Psoas muscle (tissue), 8 donors: Measurements from ENCODE around the gene RNF157. TPM values are rescaled to one million over a fixed set of nuclear protein-coding genes. Genes with fewer than 3 reads are reported as not detected.
"Not testable (repeated sequence)": the region's sequence is repeated elsewhere in the genome, so short reads cannot be mapped to it uniquely, and the experiment has no call there.

Experiments
- ATAC-seq, 4 donors: fragments of 200-7000 bp; cut with Tn5 transposase; one replicate each; pipeline ENCODE4 v1.9.1; 2020; ENCODE audit warnings: moderate library complexity in 3 of 4, mild to moderate bottlenecking in 2 of 4
- DNase-seq, 2 donors: peaks; one replicate each; pipeline ENCODE4 v3.0.0-alpha.2; 2020
- H3K27ac ChIP-seq: fragments of 200-600 bp; one replicate; pipeline ENCODE4 v1.8.0; 2022
- H3K27me3 ChIP-seq, 3 donors: fragments of 200-600 bp in 1 of 3; one replicate each; pipeline versions ENCODE4 v1.6.1 to v1.8.0; 2013 to 2022; ENCODE audit warnings: low read length in 2 of 3, mild to moderate bottlenecking in 2 of 3, moderate library complexity in 1 of 3; ENCODE audit not compliant: insufficient read depth in 3 of 3
- H3K36me3 ChIP-seq, 2 donors: fragments of 200-600 bp in 1 of 2; one replicate each; pipeline versions ENCODE4 v1.6.1 to v1.8.0; 2013 to 2022; ENCODE audit warnings: low read depth in 1 of 2, mild to moderate bottlenecking in 1 of 2, moderate library complexity in 1 of 2; ENCODE audit not compliant: insufficient read depth in 1 of 2
- H3K4me1 ChIP-seq: fragments of 200-600 bp; one replicate; pipeline ENCODE4 v1.8.0; 2022
- H3K4me3 ChIP-seq: fragments of 200-600 bp; one replicate; pipeline ENCODE4 v1.8.0; 2022; ENCODE audit warnings: mild to moderate bottlenecking
- H3K9me3 ChIP-seq: fragments of 200-600 bp; one replicate; pipeline ENCODE4 v1.8.0; 2022
- WGBS, 3 donors: extraction: QIAGEN DNeasy Blood & Tissue Kit; methylation state at CpG; one replicate each; pipeline versions ENCODE4 v1.1.6 to v1.1.7; 2013; 5-methylcytosine and 5-hydroxymethylcytosine counted together
- intact Hi-C, 2 donors: fragments of 100-400 bp; cut with DNase I; formaldehyde crosslinking; loops; one replicate each; pipeline versions ENCODE4 v1.11.0 to v1.14.2; 2022
- polyA plus RNA-seq, 3 donors: library from polyadenylated mRNA; stranded (reverse); fragments of 200-250 nt; gene quantifications; one replicate each; pipeline ENCODE4 v1.2.3, GENCODE V29; 2013
- total RNA-seq, 4 donors: library from RNA; stranded (reverse); fragmentation: NEBNext Ultra II Directional in 2 of 4; extraction: Animal tissue kit (Norgen Biotek cat#: 25700) in 2 of 4; gene quantifications; one replicate each; pipeline versions ENCODE4 v1.2.1 to v1.2.4, GENCODE V29; 2021 to 2023
- TF ChIP-seq, protein P1 (sequence below): fragments of 200-600 bp; IDR thresholded peaks from one replicate; pipeline ENCODE4 v1.8.0; 2022; ENCODE audit warnings: antibody characterized with exemption
- donor health status: healthy with polysubstance abuse.
- donor health status: DM: no; HTN: no; CAD: no; lungs with moderate emphysema.
- donor health status: Bipolar disorder and iron deficiency.
- donor health status: healthy.
- donor health status: DM: yes; HTN: yes; CAD: no.
- donor health status: DM: no; HTN: no; CAD: no.
- donor health status: DM: no; HTN: no; CAD: no.
- donor health status: DM: yes; HTN: yes; CAD: no.

The RNF157 gene
- total and polyA plus RNA-seq, 7 donors, result 14.9 to 90.1 (median 69.3) TPM

DNA sequence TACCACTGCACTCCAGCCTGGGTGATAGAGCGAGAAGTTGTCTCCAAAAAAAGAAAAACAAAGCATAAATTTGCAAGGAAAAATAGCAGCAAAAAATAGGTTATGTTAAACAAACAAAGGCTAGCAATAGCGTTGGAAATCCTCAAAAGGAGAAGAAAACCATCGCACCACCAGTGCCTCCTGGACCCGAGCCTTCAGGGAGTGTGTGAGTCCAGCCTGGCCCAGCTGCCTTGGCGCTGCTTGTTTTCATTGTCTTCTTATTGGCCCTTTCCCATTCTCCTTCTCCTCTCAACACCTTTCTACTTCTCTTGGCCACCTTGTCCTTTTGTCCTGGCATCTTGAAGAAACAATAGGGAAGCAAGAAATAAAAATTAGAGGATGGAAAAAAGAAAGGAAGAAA lies 20.4 kb upstream of the RNF157 start:
- Histone ChIP-seq H3K27ac (no peak overlapping the region), H3K36me3 (no peaks in the 10 kb centered on the region), H3K4me1 (peaks cover 27% of the 10 kb centered on the region), H3K9me3 (no peaks in the 10 kb centered on the region), H3K27me3 (no peaks in the 10 kb centered on the region), H3K4me3 (no peak overlapping the region)
- WGBS, 3 donors, result 65 to 70% (median 68%) methylated on average over 5 of the region's 5 CpGs
- intact Hi-C loops, result no loop called here
- ATAC-seq (no peak), DNase-seq (peak in 1 of 2 donors; percentile 24)
- TF ChIP-seq, protein P1, sequence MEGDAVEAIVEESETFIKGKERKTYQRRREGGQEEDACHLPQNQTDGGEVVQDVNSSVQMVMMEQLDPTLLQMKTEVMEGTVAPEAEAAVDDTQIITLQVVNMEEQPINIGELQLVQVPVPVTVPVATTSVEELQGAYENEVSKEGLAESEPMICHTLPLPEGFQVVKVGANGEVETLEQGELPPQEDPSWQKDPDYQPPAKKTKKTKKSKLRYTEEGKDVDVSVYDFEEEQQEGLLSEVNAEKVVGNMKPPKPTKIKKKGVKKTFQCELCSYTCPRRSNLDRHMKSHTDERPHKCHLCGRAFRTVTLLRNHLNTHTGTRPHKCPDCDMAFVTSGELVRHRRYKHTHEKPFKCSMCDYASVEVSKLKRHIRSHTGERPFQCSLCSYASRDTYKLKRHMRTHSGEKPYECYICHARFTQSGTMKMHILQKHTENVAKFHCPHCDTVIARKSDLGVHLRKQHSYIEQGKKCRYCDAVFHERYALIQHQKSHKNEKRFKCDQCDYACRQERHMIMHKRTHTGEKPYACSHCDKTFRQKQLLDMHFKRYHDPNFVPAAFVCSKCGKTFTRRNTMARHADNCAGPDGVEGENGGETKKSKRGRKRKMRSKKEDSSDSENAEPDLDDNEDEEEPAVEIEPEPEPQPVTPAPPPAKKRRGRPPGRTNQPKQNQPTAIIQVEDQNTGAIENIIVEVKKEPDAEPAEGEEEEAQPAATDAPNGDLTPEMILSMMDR, result no peak

DNA sequence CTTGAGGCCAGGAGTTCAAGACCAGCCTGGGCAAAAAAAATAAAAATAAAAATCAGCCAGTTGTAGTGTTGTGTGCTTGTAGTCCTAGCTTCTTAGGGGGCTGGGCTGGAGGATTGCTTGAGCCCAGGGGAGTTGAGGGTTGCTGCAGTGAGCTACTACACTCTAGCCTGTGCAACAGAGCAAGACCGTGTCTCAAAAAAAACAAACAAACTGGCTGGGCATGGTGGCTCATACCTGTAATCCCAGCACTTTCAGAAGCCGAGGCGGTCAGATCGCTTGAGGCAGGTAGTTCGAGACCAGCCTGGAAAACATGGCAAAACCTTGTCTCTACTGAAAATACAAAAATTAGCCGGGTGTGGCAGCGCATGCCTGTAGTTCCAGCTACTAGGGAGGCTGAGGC lies 19.9 kb upstream of the RNF157 start:
- H3K27me3 ChIP-seq, result no peaks in the 10 kb centered on the region
- H3K4me3 ChIP-seq, result no peak overlapping the region
- DNase-seq (peak in 1 of 2 donors; percentile 28), ATAC-seq (no peak)
- peak overlapping the region; percentile 7 for H3K27ac ChIP-seq
- H3K36me3 ChIP-seq, result no peaks in the 10 kb centered on the region
- 91 to 95% (median 91%) methylated on average over 7 of the region's 7 CpGs for WGBS, 3 donors
- TF ChIP-seq, protein P1, result no peak
- H3K9me3 ChIP-seq, result no peaks in the 10 kb centered on the region
- intact Hi-C loops, result no loop called here
- peaks cover 27% of the 10 kb centered on the region for H3K4me1 ChIP-seq

DNA sequence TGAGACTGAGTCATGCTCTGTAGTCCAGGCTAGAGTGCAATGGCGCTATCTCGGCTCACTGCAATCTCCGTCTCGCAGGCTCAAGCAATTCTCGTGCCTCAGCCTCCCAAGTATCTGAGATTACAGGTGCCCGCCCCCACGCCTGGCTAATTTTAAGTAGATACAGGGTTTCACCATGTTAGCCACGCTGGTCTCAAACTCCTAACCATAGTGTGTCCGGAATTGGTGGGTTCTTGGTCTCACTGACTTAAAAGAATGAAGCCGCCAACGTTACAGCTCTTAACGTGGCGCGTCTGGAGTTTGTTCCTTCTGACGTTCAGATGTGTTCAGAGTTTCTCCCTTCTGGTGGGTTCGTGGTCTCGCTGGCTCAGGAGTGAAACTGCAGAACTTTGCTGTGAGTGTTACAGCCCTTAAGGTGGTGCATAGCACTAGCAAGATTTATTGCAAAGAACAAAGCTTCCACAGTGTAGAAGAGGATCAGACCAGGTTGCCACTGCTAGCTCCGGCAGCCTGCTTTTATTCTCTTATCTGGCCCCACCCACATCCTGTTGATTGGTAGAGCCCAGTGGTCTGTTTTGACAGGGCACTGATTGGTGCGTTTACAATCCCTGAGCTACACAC lies 16.2 kb upstream of the RNF157 start:
- H3K9me3 ChIP-seq, H3K36me3 ChIP-seq, intact Hi-C loops, ATAC-seq, DNase-seq, H3K27me3 ChIP-seq, H3K27ac ChIP-seq, H3K4me3 ChIP-seq: not testable (repeated sequence)
- peaks cover 24% of the 10 kb centered on the region for H3K4me1 ChIP-seq
- 81 to 84% (median 82%) methylated on average over 19 of the region's 19 CpGs for WGBS, 3 donors

DNA sequence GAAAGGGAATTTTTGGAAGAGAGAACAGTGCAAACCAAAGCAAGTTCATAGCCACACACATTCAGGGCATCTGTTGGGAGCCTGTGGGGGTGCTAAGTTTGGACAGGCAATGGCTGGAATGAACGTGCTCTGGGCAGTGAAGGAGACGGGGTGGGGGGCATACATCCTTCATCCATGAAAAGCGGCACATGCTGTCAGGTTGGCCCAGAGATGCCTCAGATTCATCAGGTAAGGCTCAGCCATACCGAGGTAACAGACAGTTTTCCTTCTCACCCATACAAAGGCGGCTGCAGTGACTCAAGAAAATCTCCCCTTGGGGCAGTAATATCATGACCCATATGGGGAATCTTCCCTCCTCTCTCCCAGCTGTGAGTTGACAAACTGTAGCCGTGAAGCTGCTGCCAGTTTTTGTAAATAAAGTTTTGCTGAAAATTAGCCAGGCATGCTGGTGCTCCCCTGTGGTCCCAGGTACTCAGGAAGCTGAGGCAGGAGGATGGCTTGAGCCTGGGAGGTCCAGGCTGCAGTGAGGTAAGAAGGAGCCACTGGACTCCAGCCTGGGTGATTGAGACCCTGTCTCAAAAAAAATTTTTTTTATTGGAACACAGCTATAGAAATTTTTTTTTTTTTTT lies 15.6 kb upstream of the RNF157 start:
- TF ChIP-seq, protein P1, result no peak
- no peak overlapping the region for H3K27ac ChIP-seq
- H3K4me1 ChIP-seq, result peaks cover 30% of the 10 kb centered on the region
- ATAC-seq (no peak), DNase-seq (no peak)
- no peaks in the 10 kb centered on the region for H3K36me3 ChIP-seq
- intact Hi-C loops, result no loop called here
- H3K9me3 ChIP-seq, result no peaks in the 10 kb centered on the region
- H3K27me3 ChIP-seq, result no peaks in the 10 kb centered on the region
- WGBS, 3 donors, result 75 to 90% (median 76%) methylated on average over 6 of the region's 6 CpGs
- no peak overlapping the region for H3K4me3 ChIP-seq

GRCh38 chr17:76254275-76254674 lies 14.0 kb upstream of the RNF157 start:
- DNase-seq (no peak), ATAC-seq (no peak)
- WGBS, 3 donors, result 83 to 89% (median 89%) methylated on average over 5 of the region's 5 CpGs
- H3K27me3 ChIP-seq, result no peaks in the 10 kb centered on the region
- no peaks in the 10 kb centered on the region for H3K9me3 ChIP-seq
- peak overlapping the region; percentile 87 for H3K27ac ChIP-seq
- H3K4me3 ChIP-seq, result no peak overlapping the region
- H3K4me1 ChIP-seq, result peaks cover 36% of the 10 kb centered on the region
- intact Hi-C loops, result no loop called here
- TF ChIP-seq, protein P1, result no peak
- H3K36me3 ChIP-seq, result no peaks in the 10 kb centered on the region
